Measurements from ENCODE around the gene LRRK2. TPM values are rescaled to one million over a fixed set of nuclear protein-coding genes. Genes with fewer than 3 reads are reported as not detected.
"Not testable (repeated sequence)": the region's sequence is repeated elsewhere in the genome, so short reads cannot be mapped to it uniquely, and the experiment has no call there.

LRRK2 gene
- total RNA-seq, 1 experiment from 2014 or later, result 0.73 TPM

- Mint-ChIP-seq H3K4me1 (ENCODE audit: low read depth, unreplicated experiment) (peaks cover 9% of the 10 kb centered on the region), H3K27ac (ENCODE audit: unreplicated experiment) (no peak overlapping the region), H3K36me3 (ENCODE audit: insufficient read depth, unreplicated experiment) (no peaks in the 10 kb centered on the region), H3K9me3 (ENCODE audit: low read depth, unreplicated experiment) (no peaks in the 10 kb centered on the region), H3K4me3 (ENCODE audit: low read depth, unreplicated experiment) (no peak overlapping the region), H3K27me3 (ENCODE audit: unreplicated experiment) (no peaks in the 10 kb centered on the region)
- CTCF ChIA-PET, result no interaction called here
- TF ChIP-seq CTCF (IDR thresholded peaks at IDR 0.05; ENCODE audit: unreplicated experiment), result no peak
- DNase-seq, result no peak
- BruUV-seq (replicated peaks), result no TSS peak
- intact Hi-C loops (cut with micrococcal nuclease; ENCODE audit: unreplicated experiment), result no loop called here
Measured at GRCh38 chr12:40207551-40207950, 17.2 kb upstream of the LRRK2 start.

GRCh38 chr12:40208707-40209446 lies 15.9 kb upstream of the LRRK2 start:
- no peak for TF ChIP-seq CTCF (IDR thresholded peaks at IDR 0.05; ENCODE audit: unreplicated experiment)
- CTCF ChIA-PET, result no interaction called here
- no peak overlapping the region for H3K4me3 Mint-ChIP-seq (ENCODE audit: low read depth, unreplicated experiment)
- intact Hi-C loops (cut with micrococcal nuclease; ENCODE audit: unreplicated experiment), result no loop called here
- no peaks in the 10 kb centered on the region for H3K9me3 Mint-ChIP-seq (ENCODE audit: low read depth, unreplicated experiment)
- H3K27ac Mint-ChIP-seq (ENCODE audit: unreplicated experiment), result no peak overlapping the region
- no peak for DNase-seq
- BruUV-seq (replicated peaks), result no TSS peak
- no peaks in the 10 kb centered on the region for H3K27me3 Mint-ChIP-seq (ENCODE audit: unreplicated experiment)
- peaks cover 9% of the 10 kb centered on the region for H3K4me1 Mint-ChIP-seq (ENCODE audit: low read depth, unreplicated experiment)
- H3K36me3 Mint-ChIP-seq (ENCODE audit: insufficient read depth, unreplicated experiment), result no peaks in the 10 kb centered on the region

GRCh38 chr12:40209886-40210285 lies 14.9 kb upstream of the LRRK2 start:
- Mint-ChIP-seq H3K27ac (ENCODE audit: unreplicated experiment) (no peak overlapping the region), H3K9me3 (ENCODE audit: low read depth, unreplicated experiment) (no peaks in the 10 kb centered on the region), H3K27me3 (ENCODE audit: unreplicated experiment) (no peaks in the 10 kb centered on the region), H3K36me3 (ENCODE audit: insufficient read depth, unreplicated experiment) (no peaks in the 10 kb centered on the region), H3K4me3 (ENCODE audit: low read depth, unreplicated experiment) (no peak overlapping the region), H3K4me1 (ENCODE audit: low read depth, unreplicated experiment) (peaks cover 9% of the 10 kb centered on the region)
- BruUV-seq (replicated peaks), result no TSS peak
- intact Hi-C loops (cut with micrococcal nuclease; ENCODE audit: unreplicated experiment), result no loop called here
- TF ChIP-seq CTCF (IDR thresholded peaks at IDR 0.05; ENCODE audit: unreplicated experiment), result no peak
- CTCF ChIA-PET, result no interaction called here
- DNase-seq, result no peak

- CTCF ChIA-PET; H3K36me3 Mint-ChIP-seq (ENCODE audit: insufficient read depth, unreplicated experiment); H3K27ac Mint-ChIP-seq (ENCODE audit: unreplicated experiment); H3K9me3 Mint-ChIP-seq (ENCODE audit: low read depth, unreplicated experiment); H3K4me3 Mint-ChIP-seq (ENCODE audit: low read depth, unreplicated experiment); H3K4me1 Mint-ChIP-seq (ENCODE audit: low read depth, unreplicated experiment); BruUV-seq (replicated peaks); DNase-seq; H3K27me3 Mint-ChIP-seq (ENCODE audit: unreplicated experiment); intact Hi-C loops (cut with micrococcal nuclease; ENCODE audit: unreplicated experiment): not testable (repeated sequence)
Measured at GRCh38 chr12:40211186-40211585, 13.6 kb upstream of the LRRK2 start.

- Mint-ChIP-seq H3K4me3 (ENCODE audit: low read depth, unreplicated experiment) (no peak overlapping the region), H3K4me1 (ENCODE audit: low read depth, unreplicated experiment) (peaks cover 9% of the 10 kb centered on the region), H3K36me3 (ENCODE audit: insufficient read depth, unreplicated experiment) (no peaks in the 10 kb centered on the region), H3K9me3 (ENCODE audit: low read depth, unreplicated experiment) (no peaks in the 10 kb centered on the region), H3K27ac (ENCODE audit: unreplicated experiment) (no peak overlapping the region), H3K27me3 (ENCODE audit: unreplicated experiment) (no peaks in the 10 kb centered on the region)
- BruUV-seq (replicated peaks), result no TSS peak
- CTCF ChIA-PET, result no interaction called here
- intact Hi-C loops (cut with micrococcal nuclease; ENCODE audit: unreplicated experiment), result no loop called here
- no peak for DNase-seq
- no peak for TF ChIP-seq CTCF (IDR thresholded peaks at IDR 0.05; ENCODE audit: unreplicated experiment)
Measured at GRCh38 chr12:40212566-40212965, 12.2 kb upstream of the LRRK2 start.

All from Calu3 (cell line).